Nephron progenitor cell (in vitro differentiated cells): ENCODE measurements around the gene TBL1XR1.

Experiments
- DNase-seq: peaks from one replicate; pipeline ENCODE4 v3.0.0; 2021
- H3K27ac Mint-ChIP-seq: 2 replicates; pipeline ENCODE4 v1.8.0; 2021; ENCODE audit warnings: mild to moderate bottlenecking, moderate library complexity, mixed read lengths
- H3K27me3 Mint-ChIP-seq: 2 replicates; pipeline ENCODE4 v1.8.0; 2021; ENCODE audit warnings: mild to moderate bottlenecking, low read depth, mixed read lengths; ENCODE audit not compliant: poor library complexity
- H3K36me3 Mint-ChIP-seq: 2 replicates; pipeline ENCODE4 v1.8.0; 2021; ENCODE audit warnings: low read depth, mixed read lengths
- H3K4me1 Mint-ChIP-seq: 2 replicates; pipeline ENCODE4 v1.8.0; 2021; ENCODE audit warnings: mixed read lengths
- H3K4me3 Mint-ChIP-seq: 2 replicates; pipeline ENCODE4 v1.8.0; 2021; ENCODE audit warnings: mild to moderate bottlenecking, moderate library complexity, mixed read lengths
- H3K9me3 Mint-ChIP-seq: 2 replicates; pipeline ENCODE4 v1.8.0; 2021; ENCODE audit warnings: mild to moderate bottlenecking, moderate library complexity, mixed read lengths
- TF ChIP-seq, protein P1 (sequence below): fragments of 200-600 bp; sonication (generic); IDR thresholded peaks from 2 replicates; pipeline ENCODE4 v1.5.0; 2021; ENCODE audit warnings: antibody characterized with exemption

TBL1XR1 gene

DNA sequence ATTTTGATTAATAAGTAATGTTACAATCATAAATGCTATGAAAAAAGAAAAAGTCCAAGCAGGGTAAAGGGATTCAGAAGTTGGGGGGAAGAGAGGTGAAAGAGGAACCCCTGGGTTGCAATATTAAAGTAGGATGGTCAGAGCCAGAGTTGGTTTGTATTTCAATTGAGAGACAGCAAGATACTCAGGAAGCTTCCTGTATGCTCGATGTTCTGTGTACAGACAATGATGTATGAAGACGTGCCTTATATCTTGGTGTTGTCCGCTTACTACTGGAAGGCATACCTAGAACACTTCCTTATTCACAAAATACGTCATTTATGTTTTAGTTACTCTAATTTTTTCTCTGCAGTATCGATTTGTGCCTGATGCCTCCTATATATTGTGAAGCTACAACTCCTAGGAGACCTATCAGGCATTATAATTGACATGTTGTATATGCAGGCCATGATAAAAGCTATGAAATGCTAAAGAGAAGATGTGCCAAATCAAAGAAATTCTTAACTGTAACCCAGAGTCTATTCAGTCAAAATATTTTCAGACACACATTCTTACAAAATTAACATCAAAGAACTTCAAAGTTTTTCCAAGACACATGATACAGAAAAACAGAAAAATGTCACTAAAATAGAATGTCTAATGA is 87.5 kb downstream of the TBL1XR1 start:
- DNase-seq = no peak
- Mint-ChIP-seq H3K9me3 (no peaks in the 10 kb centered on the region), H3K27ac (peak overlapping the region; percentile 55), H3K36me3 (peaks cover 21% of the 10 kb centered on the region), H3K4me1 (peaks cover 50% of the 10 kb centered on the region), H3K4me3 (no peak overlapping the region), H3K27me3 (no peaks in the 10 kb centered on the region)
- TF ChIP-seq, protein P1, sequence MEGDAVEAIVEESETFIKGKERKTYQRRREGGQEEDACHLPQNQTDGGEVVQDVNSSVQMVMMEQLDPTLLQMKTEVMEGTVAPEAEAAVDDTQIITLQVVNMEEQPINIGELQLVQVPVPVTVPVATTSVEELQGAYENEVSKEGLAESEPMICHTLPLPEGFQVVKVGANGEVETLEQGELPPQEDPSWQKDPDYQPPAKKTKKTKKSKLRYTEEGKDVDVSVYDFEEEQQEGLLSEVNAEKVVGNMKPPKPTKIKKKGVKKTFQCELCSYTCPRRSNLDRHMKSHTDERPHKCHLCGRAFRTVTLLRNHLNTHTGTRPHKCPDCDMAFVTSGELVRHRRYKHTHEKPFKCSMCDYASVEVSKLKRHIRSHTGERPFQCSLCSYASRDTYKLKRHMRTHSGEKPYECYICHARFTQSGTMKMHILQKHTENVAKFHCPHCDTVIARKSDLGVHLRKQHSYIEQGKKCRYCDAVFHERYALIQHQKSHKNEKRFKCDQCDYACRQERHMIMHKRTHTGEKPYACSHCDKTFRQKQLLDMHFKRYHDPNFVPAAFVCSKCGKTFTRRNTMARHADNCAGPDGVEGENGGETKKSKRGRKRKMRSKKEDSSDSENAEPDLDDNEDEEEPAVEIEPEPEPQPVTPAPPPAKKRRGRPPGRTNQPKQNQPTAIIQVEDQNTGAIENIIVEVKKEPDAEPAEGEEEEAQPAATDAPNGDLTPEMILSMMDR = no peak

DNA sequence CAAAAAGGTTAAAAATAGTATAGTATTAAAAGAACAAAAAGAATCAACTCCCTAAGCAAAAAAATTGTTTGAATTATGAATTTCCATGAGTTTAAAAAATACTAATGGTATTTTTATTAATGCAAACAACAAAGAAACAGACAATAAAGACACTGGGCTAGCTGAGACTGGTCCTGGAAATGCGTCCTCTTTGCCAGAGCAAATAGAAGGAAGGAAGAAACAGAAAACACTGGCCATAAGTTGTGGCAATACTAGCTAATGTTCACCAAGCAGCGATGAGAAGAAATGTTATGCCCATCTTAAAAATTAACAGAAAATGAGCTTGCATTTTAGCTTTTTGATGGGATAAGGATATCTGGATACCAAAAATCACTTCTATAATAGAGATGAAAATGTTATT is 88.6 kb downstream of the TBL1XR1 start:
- peaks cover 2% of the 10 kb centered on the region for H3K9me3 Mint-ChIP-seq
- no peak overlapping the region for H3K4me3 Mint-ChIP-seq
- TF ChIP-seq, protein P1 = no peak
- no peak for DNase-seq
- H3K36me3 Mint-ChIP-seq = peaks cover 24% of the 10 kb centered on the region
- H3K27me3 Mint-ChIP-seq = no peaks in the 10 kb centered on the region
- peaks cover 57% of the 10 kb centered on the region for H3K4me1 Mint-ChIP-seq
- H3K27ac Mint-ChIP-seq = peak overlapping the region; percentile 86

DNA sequence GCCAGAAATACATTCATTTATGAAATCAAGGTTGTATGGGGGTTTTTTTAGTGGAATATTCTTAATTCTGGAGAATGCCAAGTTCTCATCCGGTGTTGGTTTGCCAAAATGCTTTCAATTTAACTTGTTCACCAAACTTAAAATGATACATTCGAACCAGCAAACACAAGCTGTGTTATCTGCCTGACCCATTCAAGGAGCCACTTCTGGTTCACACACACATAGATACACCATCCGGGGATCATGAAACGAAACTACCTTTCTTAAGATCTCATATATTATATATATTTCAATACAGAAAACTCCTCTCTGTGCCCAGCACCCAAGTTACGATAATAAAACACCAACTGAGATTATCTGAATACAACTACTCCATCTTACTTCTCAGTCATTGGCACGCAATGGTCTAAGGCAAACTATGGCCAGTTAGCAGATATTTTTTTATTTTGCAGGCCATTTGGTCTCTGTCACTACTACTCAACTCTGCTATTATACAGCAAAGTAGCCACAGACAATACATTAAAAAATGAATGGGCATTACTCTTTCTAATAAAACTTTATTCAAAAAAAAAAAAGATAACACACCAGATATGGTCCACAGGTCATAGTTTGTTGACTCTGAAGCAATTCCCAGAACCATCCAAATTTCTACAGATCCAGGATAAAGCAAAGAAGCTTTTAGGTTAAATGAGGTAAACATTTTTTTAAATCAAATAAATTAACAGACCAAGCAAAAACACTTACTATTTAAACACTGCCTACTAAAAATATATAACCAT is 89.6 kb downstream of the TBL1XR1 start:
- no peaks in the 10 kb centered on the region for H3K27me3 Mint-ChIP-seq
- TF ChIP-seq, protein P1 = no peak
- H3K9me3 Mint-ChIP-seq = peaks cover 5% of the 10 kb centered on the region
- no peak overlapping the region for H3K4me3 Mint-ChIP-seq
- DNase-seq = no peak
- H3K36me3 Mint-ChIP-seq = peaks cover 17% of the 10 kb centered on the region
- H3K27ac Mint-ChIP-seq = no peak overlapping the region
- H3K4me1 Mint-ChIP-seq = peaks cover 60% of the 10 kb centered on the region

DNA sequence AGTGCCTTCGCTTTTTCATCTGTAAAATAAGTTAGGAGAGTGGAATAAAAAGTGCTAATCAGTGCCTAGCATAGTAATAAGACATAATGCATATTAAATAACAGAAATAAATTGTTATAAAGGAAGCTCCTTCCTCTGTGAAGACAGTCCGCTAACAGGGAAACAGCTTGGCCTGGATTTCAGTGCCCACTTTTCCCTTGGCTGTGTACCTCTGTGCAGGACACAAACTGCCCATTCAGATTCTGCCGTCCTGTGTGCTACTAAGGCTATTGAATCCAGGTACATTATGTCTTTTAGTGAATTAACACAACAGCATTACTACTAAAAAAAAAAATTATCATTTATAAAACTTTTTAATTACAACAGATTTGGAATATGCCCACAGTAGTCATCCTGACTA is 90.7 kb downstream of the TBL1XR1 start:
- H3K27me3 Mint-ChIP-seq = no peaks in the 10 kb centered on the region
- H3K4me1 Mint-ChIP-seq = peaks cover 63% of the 10 kb centered on the region
- no peak for DNase-seq
- TF ChIP-seq, protein P1 = no peak
- no peak overlapping the region for H3K4me3 Mint-ChIP-seq
- H3K27ac Mint-ChIP-seq = peak overlapping the region; percentile 44
- peaks cover 26% of the 10 kb centered on the region for H3K36me3 Mint-ChIP-seq
- peaks cover 13% of the 10 kb centered on the region for H3K9me3 Mint-ChIP-seq

DNA sequence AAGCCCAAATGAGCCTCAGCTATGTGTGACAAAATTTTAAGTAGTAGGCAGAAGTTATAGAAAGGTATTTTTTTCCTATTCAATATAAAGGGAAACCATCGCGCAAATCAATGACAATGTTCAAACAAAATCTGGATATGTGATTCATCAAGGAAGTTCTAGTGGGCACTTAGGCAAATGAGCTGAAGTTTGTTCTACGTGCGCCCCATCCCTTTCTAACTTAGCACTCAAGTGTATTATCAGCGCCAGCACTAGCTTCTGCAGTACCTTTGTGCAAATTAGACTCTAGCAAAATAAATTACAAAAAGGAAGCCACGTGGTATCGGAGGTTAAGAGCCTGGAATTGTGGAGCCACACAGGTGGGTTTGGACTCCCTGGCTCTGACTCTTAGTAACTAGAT is 91.1 kb downstream of the TBL1XR1 start:
- TF ChIP-seq, protein P1 = no peak
- Mint-ChIP-seq H3K4me1 (peaks cover 63% of the 10 kb centered on the region), H3K9me3 (peaks cover 17% of the 10 kb centered on the region), H3K27me3 (no peaks in the 10 kb centered on the region), H3K4me3 (no peak overlapping the region), H3K27ac (peak overlapping the region; percentile 44), H3K36me3 (peaks cover 30% of the 10 kb centered on the region)
- no peak for DNase-seq
